ENCODE results near the gene ADA. TPM values are rescaled to one million over a fixed set of nuclear protein-coding genes. Genes with fewer than 3 reads are reported as not detected.

ADA gene
- total and polyA plus RNA-seq, 2 of the 13 experiments (the other 11 are each of a cell fraction or from before 2014, with no cell fraction given): 2.5 to 11.3 TPM

- TF ChIP-seq ZBTB14 (CRISPR knock-in tag; IDR thresholded peaks at IDR 0.05): no peak
- peak; percentile 77 for TF ChIP-seq IKZF5 (CRISPR knock-in tag; IDR thresholded peaks at IDR 0.05)
- no peak for TF ChIP-seq NCOA5 (CRISPR knock-in tag; IDR thresholded peaks at IDR 0.05)
- no peak for TF ChIP-seq DR1 (CRISPR knock-in tag; IDR thresholded peaks at IDR 0.05)
- no peak for TF ChIP-seq ZNF3 (CRISPR knock-in tag; IDR thresholded peaks at IDR 0.05)
- TF ChIP-seq ZBTB21 (CRISPR knock-in tag; IDR thresholded peaks at IDR 0.05): peak; percentile 39; the same call in 1 of the 2 replicates
- no peak for TF ChIP-seq ZNF17 (CRISPR knock-in tag; IDR thresholded peaks at IDR 0.05)
- no peak for TF ChIP-seq E2F5 (CRISPR knock-in tag; conservative IDR thresholded peaks at IDR 0.05)
- TF ChIP-seq NR1H2 (CRISPR knock-in tag; IDR thresholded peaks at IDR 0.05; ENCODE audit: borderline replicate concordance, low read depth): no peak
- TF ChIP-seq ETS1 (CRISPR knock-in tag; IDR thresholded peaks at IDR 0.05): no peak
- no peak for TF ChIP-seq GLMP (CRISPR knock-in tag; IDR thresholded peaks at IDR 0.05; ENCODE audit: borderline replicate concordance)
- 0 out of 2 replicates have a peak, but pooled peaks have one; percentile 41 for TF ChIP-seq HIC2 (CRISPR knock-in tag; IDR thresholded peaks at IDR 0.05; ENCODE audit: low read depth)
- TF ChIP-seq NKX3-1 (CRISPR knock-in tag; IDR thresholded peaks at IDR 0.05): no peak
- TF ChIP-seq ZNF768 (CRISPR knock-in tag; IDR thresholded peaks at IDR 0.05): peak; percentile 98
- no peak for TF ChIP-seq ZNF841 (CRISPR knock-in tag; IDR thresholded peaks at IDR 0.05; ENCODE audit: borderline replicate concordance)
- peak; percentile 83 for TF ChIP-seq ZGPAT (CRISPR knock-in tag; IDR thresholded peaks at IDR 0.05)
- no peak for TF ChIP-seq ZNF556 (CRISPR knock-in tag; IDR thresholded peaks at IDR 0.05; ENCODE audit: borderline replicate concordance)
- no peak for TF ChIP-seq ZC3H13 (CRISPR knock-in tag; IDR thresholded peaks at IDR 0.05)
- TF ChIP-seq XBP1 (CRISPR knock-in tag; IDR thresholded peaks at IDR 0.05): no peak
- TF ChIP-seq NR2C2 (CRISPR knock-in tag; IDR thresholded peaks at IDR 0.05; ENCODE audit: borderline replicate concordance): no peak
- TF ChIP-seq ZNF510 (CRISPR knock-in tag; IDR thresholded peaks at IDR 0.05; ENCODE audit: low read depth): no peak
- no peak; the same call in 1 of the 2 replicates for TF ChIP-seq GABPB1 (CRISPR knock-in tag; IDR thresholded peaks at IDR 0.05)
Measured at GRCh38 chr20:44692932-44693480, 41.5 kb upstream of the ADA start (continued).

Data from HepG2 (cell line).